ENCODE data around the gene NLGN1.

DNA sequence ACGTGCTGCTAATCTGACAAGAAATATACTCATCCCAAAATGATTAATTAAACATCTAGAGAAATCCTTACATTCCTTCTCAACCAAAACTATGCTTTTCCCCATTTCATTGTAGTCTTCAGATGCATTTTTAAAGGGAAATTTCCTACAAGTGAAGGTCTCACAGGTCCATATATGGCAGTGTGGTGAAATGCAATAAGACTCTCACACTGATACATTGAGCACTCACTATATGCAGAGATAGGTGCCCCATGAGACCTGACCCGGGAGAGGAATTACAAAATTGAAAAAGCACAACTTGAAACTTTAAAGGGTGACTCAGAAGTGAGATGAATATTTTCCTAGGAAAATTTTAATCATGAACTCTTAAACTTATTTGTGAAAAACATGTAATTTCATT is 832.4 kb downstream of the NLGN1 start:
- TF ChIP-seq CTCF (IDR thresholded peaks at IDR 0.05) (no peak), ZFX (IDR thresholded peaks at IDR 0.05; ENCODE audit: borderline replicate concordance) (no peak)
